ENCODE measurements around the gene ASCC1.

ASCC1 gene

DNA sequence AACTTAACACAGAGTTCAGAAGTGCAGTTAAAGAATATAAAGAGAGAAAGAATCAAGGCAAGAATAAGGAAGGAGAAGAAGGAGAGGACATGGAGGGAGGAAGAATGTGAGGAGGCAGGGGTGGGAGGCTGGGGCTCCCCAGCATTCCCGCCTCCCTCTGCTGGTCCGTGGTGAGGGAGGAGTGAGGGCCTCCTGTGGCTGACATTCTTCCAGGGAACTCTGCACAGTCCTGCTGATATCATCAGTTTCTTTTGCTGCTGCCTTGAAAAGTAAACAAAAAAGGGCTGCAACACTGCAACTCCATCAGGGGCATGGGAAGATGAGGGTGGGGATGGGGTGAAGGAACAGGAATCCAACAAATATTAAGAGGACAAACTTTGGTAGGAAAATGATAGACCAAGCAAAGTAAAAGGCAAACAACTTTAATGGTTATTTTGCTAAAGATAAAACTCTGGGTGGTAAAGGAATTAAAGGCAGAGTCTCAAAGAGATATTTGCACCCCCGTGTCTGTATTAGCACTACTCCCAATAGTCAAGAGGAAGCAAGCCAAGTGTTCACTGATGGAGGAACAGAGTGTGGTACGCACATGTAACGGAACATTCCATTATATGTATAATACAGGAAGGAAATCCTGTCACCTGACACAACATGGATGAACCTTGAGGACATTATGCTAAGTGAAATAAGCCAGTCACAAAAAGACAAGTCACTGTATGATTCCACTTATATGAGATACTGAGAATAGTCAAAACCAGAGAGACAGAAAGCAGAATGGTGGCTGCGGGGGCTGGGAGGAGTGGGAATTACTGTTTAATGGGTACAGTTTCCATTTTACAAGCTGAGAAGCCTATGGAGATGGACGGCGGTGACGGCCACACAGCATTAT is 119.7 kb downstream of the ASCC1 start:
- no peak for DNase-seq

DNA sequence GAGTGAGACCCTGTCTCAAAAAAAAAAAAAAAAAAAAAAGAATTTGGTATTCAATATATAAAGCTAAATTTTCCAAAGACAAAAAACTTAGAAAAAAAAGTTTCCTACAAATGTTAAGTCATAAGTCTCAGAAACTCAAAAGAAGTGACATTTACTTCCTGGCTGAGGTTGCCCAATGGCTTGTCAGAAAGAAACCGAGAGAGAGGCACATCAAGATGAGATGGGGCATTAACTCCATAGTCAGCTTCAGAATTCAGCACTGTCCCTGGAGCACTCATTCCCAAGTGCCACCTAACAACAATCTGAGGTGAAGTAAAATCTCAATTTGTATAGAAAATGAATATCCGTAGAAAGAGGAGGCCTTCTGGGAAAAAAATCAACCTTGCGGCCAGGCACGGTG is 120.9 kb downstream of the ASCC1 start:
- DNase-seq: no peak

DNA sequence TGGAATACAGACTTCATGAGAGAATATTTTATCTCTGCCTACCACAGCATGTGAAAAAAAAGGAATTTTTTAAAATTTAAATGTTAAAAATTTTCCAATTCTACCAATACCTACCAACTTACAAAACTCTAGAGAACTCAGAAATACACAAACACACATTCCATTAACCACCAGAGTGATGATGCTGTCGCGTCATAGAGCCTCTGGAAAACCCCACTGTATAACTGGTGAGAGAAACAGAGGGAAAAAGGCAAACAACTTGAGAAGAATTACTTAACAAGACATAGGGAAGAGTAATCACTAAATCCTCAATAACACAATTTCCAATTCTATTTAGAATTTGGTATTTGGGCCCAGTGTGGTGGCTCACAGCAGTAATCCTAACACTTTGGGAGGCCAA is 121.5 kb downstream of the ASCC1 start:
- no peak for DNase-seq

DNA sequence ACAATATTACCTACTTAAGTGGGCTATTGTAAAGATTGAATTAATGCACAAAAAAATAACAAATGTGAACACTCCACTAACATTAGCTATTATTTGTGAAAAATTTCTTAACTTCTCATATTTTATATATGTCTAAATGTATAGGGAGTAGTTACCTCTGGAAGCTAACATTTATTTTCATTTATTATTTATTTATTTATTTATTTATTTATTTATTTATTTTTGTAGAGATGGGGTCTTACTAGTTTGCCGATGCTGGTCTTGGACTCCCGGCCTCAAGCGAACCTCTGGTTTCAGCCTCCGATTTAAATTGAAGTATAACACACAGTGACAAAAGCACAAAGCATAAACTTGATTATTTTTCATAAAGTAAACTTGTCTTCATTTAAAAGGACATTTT is 122.6 kb downstream of the ASCC1 start:
- DNase-seq: no peak

DNA sequence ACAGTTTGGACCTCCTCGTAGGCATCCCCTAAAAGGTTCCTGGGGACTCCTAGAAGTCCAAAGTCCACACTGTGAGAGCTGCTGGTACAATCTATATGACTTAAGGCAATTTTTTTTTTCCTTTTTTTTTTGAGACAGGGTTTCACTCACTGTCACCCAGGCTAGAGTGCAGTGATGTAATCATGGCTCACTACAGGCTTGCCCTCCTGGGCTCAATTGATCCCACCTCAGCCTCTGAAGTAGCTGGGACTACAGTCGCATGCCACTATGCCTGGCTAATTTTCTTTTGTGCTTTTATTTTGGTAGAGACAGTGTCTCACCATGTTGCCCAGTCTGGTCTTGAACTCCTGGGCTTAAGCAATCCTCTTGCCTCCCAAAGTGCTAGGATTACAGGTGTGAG is 123.1 kb downstream of the ASCC1 start:
- DNase-seq: no peak

DNA sequence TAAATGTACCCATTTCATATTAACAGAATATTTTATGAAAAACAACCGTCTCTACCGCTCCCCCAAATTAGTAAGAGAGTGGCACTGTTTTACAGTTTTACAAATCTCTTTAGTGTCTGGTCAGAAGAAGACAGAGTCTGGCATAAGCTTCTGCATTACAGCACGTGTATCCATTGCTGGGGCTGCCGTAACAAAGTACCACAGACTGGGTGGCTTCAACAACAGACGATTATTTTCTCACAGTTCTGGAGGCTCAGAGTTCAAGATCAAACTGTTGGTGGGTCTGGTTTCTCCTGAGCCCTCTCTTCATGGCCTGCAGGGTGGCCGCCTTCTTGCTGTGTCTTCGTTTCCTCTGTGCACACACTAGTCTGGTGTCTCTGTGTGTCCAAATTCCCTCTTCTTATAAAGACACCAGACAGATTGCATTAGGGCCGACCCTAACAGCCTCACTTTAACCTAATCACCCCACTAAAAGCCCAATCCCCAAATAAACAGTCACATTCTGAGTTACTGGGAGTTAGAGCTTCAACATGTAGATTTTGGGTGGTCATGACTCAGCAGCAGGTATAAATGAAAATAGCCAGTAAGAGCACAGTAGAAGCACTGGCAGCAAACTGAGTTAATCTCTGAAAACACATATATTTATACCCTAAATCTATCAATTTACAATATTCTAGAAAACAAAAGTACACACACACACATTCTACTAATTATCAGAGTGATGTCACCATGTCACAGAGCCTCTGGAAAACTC is 123.7 kb downstream of the ASCC1 start:
- DNase-seq: no peak

DNA sequence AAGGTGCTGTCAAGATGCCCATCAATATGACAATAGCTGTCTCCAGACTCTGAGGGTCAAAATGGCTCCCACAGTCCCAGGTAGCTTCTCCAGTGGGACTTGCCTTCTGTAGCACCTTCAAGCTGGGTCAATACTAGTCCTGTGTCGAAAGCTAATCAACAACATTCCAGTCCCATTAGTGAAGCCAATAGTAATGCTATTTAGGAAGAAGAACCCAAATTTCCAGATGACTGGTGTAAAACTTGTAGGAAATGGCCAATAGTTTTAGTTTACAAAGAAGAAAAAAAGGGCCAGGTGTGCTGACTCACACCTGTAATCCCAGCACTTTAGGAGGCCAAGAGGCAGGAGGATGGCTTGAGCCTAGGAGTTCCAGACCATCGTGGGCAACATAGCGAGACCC is 125.8 kb downstream of the ASCC1 start:
- DNase-seq: no peak

DNA sequence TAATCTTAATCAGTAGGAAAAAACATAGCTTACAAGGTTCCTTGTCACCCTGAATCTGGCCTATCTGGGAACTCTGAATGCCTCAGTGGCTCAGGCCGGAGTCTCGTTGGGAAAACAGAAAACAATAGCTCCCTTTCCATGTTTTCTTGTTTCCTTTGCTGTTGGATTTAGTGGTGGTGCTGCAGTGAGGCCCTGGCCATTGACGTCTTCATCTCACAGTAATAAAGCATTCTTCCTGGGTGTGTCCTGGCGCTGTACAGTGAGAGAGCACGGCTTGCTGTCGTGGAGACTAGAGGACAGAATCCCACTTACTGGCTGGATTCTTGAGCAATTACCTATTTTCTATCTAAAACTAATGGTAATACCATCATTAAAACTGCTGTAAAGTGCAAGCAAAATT is 126.5 kb downstream of the ASCC1 start:
- no peak for DNase-seq

DNA sequence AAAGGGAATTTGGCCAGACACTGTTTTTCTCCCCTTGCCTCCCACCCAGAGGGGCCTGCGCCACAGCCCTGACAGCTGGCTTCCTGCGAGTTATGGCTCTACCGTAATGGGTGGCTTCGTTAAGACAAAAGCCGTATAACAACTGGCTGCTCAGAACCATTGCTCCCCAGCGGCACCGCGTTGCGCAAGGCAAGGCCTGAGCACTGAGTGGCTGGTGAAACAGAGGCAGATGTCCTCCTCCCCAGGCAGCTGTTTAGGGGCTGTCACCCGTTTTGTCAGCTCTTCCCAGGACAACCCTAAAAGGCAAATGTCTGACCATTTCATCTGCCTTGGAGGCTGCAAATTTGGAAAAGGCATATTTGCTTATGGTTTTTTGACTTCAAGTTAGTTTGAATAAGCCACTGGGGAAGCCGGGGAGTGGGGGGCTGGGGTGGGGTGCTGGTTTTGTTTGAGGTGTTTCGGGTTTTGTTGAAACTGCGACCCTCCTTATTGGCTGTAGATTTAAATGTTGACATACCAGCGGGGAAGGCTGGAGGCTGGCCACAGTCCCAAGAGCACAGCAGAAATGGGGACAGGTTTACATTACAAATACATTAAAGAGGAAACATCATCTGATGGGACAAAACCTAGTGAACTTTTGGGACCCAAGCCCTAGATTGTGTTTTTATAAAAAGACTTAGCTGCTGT is 127.0 kb downstream of the ASCC1 start:
- DNase-seq: no peak

DNA sequence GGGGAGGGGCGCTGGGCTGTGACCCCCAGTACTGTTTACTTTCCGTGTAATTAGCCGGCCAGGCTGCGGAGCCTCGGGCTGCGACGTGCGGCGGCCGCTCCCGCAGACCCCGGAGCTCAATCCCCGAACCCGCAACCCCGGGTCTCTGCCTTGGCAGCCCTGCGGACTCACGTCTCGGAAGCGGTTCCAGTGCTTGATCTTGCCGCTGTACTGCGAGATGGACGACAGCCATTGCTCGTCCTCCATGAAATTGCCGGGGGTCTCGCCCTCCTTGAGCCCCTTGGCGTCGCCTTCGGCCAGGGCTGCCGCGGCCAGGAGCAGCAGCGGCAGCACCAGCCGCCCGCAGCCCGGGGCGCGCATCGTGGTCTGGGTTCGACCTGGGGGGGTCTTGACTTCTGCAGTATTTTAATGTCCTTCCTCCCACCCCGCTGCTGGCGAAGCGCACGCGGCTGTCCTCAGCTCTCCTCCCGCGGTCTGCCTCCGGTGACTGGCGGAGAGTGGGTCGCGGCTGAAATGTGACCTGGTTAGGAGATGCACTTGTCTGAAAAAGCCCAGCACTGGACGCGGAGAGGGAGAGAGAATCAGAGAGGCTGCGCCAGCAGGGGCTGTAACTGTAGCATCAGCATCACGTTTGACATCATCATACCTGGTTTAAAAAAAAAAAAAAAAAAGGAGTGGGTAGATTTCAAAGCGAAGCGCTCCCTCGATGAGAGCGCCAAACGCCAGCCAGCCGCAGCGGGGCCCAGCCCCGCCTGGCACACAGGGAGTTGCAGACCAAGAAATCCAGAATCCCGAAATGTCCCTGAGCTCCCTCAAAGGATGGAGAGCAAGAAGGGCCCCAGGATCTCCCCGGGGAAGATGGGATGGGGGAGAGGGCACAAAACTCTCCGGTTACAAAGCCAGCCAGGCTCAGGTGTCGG is 127.8 kb downstream of the ASCC1 start, which contains the start of gene SPOCK2:
SPOCK2 (minus strand) TSS at position 583 of the 920 bp plus-strand sequence; CDS start at position 360, 223 bp downstream.
- no peak for DNase-seq

DNA sequence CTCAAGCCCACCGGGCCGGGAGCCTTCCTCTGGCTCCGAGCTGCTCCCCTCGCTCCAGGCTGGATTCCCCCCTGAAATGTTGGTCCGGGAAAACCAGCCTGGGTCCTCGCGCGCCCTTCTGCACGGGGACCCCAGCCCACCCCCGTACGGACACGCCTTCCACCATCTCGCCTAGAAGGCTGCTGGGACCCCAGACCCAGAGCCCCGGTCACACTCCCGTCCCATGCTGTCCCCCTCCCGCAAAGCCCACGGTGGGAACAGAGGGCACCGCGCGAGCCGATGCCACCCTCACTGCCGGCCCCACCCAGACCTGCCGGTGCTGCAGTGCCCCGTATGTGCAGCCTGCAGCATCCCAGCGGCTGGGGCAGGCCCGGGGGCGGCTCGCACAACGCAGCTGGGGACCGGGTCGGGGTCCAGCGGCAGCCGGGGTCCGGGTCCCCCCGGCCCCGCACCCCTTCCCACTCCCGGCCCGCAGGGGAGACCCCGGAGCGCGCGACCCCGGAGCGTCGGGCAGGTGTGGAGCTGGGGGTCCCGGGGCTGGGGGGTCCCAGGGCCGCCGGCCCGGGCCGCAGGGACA is 128.6 kb downstream of the ASCC1 start:
- no peak for DNase-seq

DNA sequence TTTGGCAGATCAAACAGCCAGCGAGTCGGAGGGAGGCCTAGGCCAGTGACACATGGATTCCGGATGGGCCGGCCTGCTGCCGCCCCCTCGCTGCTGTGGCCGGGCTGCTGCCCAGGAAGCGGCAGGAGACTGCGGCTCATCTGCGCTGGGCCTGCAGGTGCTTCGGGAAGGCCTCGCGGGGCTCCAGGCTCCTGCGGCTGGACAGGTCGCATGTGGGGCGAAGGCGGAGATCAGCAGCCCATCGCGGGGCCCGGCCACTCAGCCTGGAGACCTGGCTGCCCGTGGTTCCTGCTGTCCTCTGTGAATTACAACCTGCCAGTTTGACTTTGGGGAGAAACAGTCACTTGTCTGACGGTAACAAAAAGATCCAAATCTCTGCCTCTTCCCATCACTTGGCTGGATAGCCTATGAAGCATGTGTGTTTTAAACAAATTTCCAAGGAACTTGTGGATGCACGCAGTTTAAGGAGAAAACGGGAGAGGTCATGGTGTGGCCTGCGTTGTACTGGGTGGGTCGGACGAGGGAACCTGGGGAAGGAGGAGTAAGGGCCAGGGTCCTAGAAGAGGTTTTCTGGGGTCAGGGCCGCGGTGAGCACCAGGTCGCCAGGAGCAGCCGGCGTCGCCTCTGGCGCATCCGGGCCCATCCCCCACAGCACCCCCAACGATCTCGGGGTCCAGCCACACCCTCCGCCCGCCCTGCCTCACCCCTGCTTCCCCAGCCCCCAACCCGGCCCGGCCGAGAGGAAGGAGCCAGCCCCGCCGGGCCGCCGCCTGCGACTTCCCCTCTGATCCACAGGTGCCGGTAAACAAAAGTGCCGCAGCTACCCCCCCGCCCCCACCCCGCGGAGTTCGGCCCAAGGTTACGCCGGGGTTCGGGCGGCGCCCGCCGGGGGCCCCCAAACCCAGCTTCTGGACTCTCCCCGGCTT is 129.3 kb downstream of the ASCC1 start:
- DNase-seq: no peak

DNA sequence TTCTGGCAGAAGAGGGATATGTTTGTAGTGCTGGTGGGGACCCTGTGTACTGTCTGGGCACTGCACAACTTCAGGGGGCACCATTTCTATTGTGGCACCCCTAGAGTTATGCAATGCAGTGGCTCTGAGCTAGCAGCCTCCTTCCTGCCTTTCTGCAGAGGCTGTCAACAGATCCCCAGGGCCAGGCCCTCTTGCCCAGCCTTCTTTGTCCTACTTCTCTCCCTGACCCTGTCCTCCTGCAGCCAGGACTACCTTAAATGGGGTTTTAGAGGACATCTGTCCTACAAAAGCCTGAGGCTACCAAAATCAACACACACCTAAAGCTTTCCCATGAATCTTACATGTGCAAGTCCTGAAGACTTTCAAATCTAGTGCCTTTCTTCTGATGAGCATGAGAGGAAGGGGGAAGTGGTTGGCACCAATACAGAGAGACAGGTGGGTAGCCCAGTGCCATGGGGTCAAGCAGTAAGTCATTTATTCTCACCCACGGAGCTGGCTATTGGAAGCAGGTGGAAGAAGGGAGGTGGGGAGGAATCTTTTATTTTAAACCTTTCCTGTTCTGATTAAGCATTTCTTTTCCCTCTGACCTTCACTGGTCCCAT is 130.1 kb downstream of the ASCC1 start:
- DNase-seq: no peak

DNA sequence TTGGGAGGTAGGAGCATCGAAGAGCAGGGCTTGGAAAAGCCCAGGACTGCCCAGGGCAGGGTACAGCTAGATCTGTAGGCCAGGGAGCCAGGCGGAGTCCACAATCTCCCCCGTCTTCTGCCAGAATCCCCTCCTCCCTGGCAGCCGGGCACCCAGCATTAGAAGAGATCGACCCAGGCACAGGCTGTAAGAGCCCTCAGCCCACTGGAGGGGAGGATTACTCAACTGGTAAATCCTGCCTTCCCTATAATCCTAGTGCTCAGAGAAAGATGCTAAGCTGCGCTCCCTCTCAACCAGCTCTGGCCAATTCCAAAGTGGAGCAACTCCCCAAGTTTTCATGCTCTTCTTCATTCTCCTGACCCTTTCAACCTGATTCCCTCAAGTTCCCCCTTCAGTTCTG is 130.9 kb downstream of the ASCC1 start:
- DNase-seq: no peak

DNA sequence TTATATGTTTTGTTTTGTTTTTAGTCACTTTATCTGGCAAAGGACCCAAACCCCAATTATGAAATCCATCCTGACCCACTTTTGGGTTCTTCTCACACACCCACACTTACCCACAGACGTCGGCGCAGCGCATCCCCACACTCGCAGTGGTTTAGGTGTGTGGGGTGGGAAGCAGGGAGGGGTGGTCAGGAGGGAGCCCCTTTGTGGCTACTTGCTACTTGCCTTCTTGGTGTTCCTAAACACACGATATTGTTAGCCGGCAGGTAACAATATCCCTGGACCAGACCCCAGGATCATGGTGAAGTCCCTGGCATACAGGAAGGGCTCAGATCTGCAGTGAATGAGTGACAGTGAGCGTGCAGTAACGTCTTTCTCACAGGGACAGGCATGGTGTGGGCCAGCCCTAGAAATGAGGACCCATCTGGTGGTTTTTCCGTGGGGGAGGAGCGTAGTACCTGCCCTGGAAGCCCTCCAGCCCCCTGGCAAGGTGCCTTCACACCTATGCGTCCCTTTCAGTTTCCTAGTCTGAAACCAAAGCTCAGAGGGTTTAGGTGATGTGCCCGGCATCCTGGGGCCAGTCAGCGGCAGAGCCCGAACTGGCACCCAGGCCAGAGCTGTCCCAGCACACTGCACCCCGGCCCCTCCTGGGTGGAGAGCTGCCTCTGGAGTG is 132.2 kb downstream of the ASCC1 start:
- no peak for DNase-seq

DNA sequence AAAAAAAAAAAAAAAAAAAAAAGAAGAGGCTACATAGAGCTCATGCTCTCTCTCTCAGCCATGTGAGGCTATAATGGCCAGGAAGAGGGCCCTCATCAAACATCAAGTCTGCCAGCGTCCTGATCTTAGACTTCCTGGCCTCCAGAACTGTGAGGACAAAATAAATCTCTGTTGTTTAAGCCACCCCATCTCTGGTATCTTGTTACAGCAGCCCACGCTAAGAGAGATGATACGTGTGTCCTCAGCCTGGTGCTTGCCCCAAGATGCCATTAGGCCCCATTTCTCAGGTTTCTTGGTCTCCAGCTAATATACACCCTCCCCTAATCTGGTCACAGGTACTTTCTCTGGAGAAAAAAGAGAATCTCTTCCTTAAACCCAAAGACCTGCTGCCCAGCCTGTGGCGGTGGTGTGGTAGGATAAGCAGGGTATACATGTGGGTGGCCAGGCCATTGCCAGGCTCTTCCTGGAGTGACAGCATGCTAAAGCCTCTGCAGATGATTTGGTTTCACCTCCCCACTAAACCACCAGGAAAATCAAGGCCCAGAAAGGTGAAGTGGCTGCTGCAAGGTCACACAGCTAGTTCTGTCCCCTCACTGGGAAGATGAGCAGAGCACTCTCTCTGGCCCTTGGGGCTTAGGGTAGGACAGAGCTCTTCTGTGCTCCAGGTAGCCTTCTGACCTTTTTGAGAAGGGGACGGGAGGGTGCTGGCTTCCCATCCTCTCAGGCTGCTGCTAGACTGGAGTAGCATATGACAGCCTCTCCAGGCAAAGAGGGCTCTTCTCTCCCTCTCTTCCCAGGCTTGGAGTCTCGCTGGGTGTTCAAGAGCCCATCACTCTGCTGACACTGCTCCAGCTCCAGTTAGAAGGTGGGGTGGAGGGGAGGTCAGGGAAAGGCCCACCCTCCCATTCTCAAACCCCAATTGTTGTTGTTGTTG is 133.0 kb downstream of the ASCC1 start:
- no peak for DNase-seq

DNA sequence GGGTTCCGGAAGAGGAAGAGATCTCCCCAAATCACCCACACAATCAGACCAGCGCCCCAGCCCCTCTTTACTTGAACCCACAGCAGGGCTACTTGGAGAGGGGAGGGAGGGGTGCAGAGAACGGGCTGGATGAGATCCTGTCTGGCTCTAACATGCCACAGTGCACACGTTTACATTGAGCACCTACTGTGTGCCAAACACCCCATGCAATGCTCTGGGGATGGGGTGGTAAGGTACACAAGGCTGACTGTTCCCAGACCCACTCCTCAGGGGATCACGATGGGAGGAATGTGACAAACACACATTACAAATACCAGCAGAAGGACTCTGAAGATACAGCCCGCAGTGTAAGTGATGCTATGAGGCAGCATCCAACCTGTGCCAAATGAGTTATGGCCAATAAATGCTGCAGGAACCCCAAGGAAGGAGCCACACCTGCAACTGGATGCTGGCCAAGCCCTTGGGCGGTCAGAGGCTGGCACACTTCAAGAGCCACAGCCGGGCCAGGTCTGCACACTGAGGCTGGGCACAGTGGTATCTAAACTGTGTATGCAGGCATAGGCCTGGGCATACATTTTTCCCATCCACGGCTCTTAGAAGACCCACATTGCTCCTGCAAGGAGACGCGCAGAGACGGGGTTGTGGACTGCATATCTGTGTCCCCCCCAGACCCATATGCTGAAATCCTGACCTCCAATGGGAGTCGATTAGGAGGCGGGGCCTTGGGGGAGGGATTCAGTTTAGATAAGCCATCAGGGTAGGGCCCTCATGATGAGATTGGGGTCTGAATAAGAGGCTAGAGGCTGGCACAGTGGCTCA is 134.1 kb downstream of the ASCC1 start:
- DNase-seq: no peak

DNA sequence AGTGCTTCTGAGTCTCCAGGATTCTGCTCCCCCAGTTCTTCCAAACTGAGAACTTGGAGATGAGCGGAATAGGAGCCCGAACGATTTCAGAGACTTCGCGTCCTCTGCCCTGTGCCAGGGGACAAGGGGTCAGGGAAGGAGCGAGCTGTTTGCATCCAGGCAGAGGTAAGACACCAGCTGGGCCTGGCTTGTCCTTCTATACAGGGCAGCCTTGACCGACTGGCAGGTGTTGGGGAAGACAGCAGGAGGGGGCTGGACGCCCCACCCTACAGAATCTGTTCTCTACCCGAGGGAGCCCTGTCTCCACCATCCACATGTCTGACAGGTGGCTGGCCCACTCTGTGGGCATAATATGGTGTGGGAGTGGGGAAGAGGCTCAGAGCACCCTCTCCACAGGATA is 134.9 kb downstream of the ASCC1 start:
- DNase-seq: no peak
